Mesenchymal stem cell (in vitro differentiated cells and primary cell): ENCODE measurements around the gene C19orf25.

Source experiments
- DNase-seq: peaks from one replicate; pipeline ENCODE4 v3.0.0-alpha.2; 2013
- H2AFZ ChIP-seq: one replicate; pipeline ENCODE4 v1.6.1; 2013; ENCODE audit warnings: low read depth, mild to moderate bottlenecking, control low read depth, inconsistent platforms, low read length, moderate library complexity
- H2AK5ac ChIP-seq: 2 replicates; pipeline ENCODE4 v1.6.1; 2013; ENCODE audit warnings: low read length, moderate library complexity, mild to moderate bottlenecking, inconsistent platforms; ENCODE audit not compliant: severe bottlenecking
- H2BK120ac ChIP-seq: one replicate; pipeline ENCODE4 v1.6.1; 2013; ENCODE audit warnings: low read depth, mild to moderate bottlenecking, inconsistent platforms, low read length, moderate library complexity
- H2BK12ac ChIP-seq, 2 experiments: one replicate each; pipeline ENCODE4 v1.6.1; 2013; ENCODE audit warnings: inconsistent platforms in 2 of 2, low read length in 2 of 2, mild to moderate bottlenecking in 2 of 2, moderate library complexity in 2 of 2, control low read depth in 1 of 2
- H2BK15ac ChIP-seq: one replicate; pipeline ENCODE4 v1.6.1; 2013; ENCODE audit warnings: mild to moderate bottlenecking, low read depth, inconsistent platforms; ENCODE audit not compliant: poor library complexity, severe bottlenecking
- H2BK5ac ChIP-seq: 2 replicates; pipeline ENCODE4 v1.6.1; 2013; ENCODE audit warnings: low read depth, mild to moderate bottlenecking, low read length, control low read depth, inconsistent platforms; ENCODE audit not compliant: poor library complexity, severe bottlenecking
- H3K14ac ChIP-seq, 2 experiments: one replicate each; pipeline ENCODE4 v1.6.1; 2013; ENCODE audit warnings: inconsistent platforms in 2 of 2, low read length in 2 of 2, control low read depth in 1 of 2, mild to moderate bottlenecking in 1 of 2, moderate library complexity in 1 of 2
- H3K18ac ChIP-seq, 2 experiments: one replicate each; pipeline ENCODE4 v1.6.1; 2013; ENCODE audit warnings: inconsistent platforms in 2 of 2, low read length in 2 of 2, control low read depth in 1 of 2, low read depth in 1 of 2, mild to moderate bottlenecking in 1 of 2
- H3K23ac ChIP-seq, 2 experiments: one replicate each; pipeline ENCODE4 v1.6.1; 2013; ENCODE audit warnings: inconsistent platforms in 2 of 2, low read length in 2 of 2, mild to moderate bottlenecking in 2 of 2, moderate library complexity in 2 of 2, control low read depth in 1 of 2
- H3K27ac ChIP-seq: 2 replicates; pipeline ENCODE4 v1.5.1; 2013; ENCODE audit warnings: mild to moderate bottlenecking, moderate library complexity, low read length, control low read depth, inconsistent platforms; ENCODE audit not compliant: poor library complexity, severe bottlenecking
- H3K27me3 ChIP-seq, 2 experiments: 2 replicates each; pipeline versions ENCODE4 v1.6.1 to v1.7.0; 2013; ENCODE audit warnings: low read length in 2 of 2, mild to moderate bottlenecking in 2 of 2, moderate library complexity in 2 of 2, control low read depth in 1 of 2, inconsistent platforms in 1 of 2; ENCODE audit not compliant: control insufficient read depth in 1 of 2, insufficient read depth in 1 of 2
- H3K36me3 ChIP-seq, 2 experiments: 2 replicates each; pipeline versions ENCODE4 v1.6.1 to v1.7.0; 2013; ENCODE audit warnings: low read length in 2 of 2, control low read depth in 1 of 2, inconsistent platforms in 1 of 2, low read depth in 1 of 2, mild to moderate bottlenecking in 1 of 2; ENCODE audit not compliant: insufficient read depth in 2 of 2, control insufficient read depth in 1 of 2
- H3K4ac ChIP-seq, 2 experiments: one replicate each; pipeline ENCODE4 v1.6.1; 2013; ENCODE audit warnings: inconsistent platforms in 2 of 2, low read length in 2 of 2, mild to moderate bottlenecking in 2 of 2, moderate library complexity in 2 of 2, control low read depth in 1 of 2, low read depth in 1 of 2
- H3K4me1 ChIP-seq: 2 replicates; pipeline ENCODE4 v1.6.1; 2013; ENCODE audit warnings: low read depth, low read length, control low read depth; ENCODE audit not compliant: control insufficient read depth, insufficient read depth
- H3K4me2 ChIP-seq: 2 replicates; pipeline ENCODE4 v1.6.1; 2013; ENCODE audit warnings: low read length, mild to moderate bottlenecking, inconsistent platforms; ENCODE audit not compliant: poor library complexity, severe bottlenecking
- H3K4me3 ChIP-seq, 2 experiments: 2 replicates each; pipeline versions ENCODE4 v1.5.1 to v1.7.0; 2013; ENCODE audit warnings: low read length in 2 of 2, mild to moderate bottlenecking in 2 of 2, control low read depth in 1 of 2, low read depth in 1 of 2; ENCODE audit not compliant: insufficient read depth in 1 of 2
- H3K79me1 ChIP-seq: replicated peaks from 2 replicates; pipeline ENCODE4 v1.6.1; 2013; ENCODE audit warnings: mild to moderate bottlenecking, control low read depth, low read length, inconsistent platforms; ENCODE audit not compliant: poor library complexity, severe bottlenecking
- H3K9ac ChIP-seq: 2 replicates; pipeline ENCODE4 v1.7.0; 2013; ENCODE audit warnings: mild to moderate bottlenecking, low read length, moderate library complexity
- H3K9me3 ChIP-seq: 2 replicates; pipeline ENCODE4 v1.7.0; 2013; ENCODE audit warnings: mild to moderate bottlenecking, low read length; ENCODE audit not compliant: control insufficient read depth
- H4K8ac ChIP-seq: one replicate; pipeline ENCODE4 v1.6.1; 2013; ENCODE audit warnings: inconsistent platforms, mild to moderate bottlenecking, low read length, moderate library complexity
- H4K91ac ChIP-seq: one replicate; pipeline ENCODE4 v1.6.1; 2013; ENCODE audit warnings: mild to moderate bottlenecking, low read length, inconsistent platforms
- WGBS: methylation state at CpG from one replicate; pipeline ENCODE4 v1.1.7; 2013; ENCODE audit warnings: mixed read lengths; 5-methylcytosine and 5-hydroxymethylcytosine counted together

Gene C19orf25

GRCh38 chr19:1447504-1447903, 31.5 kb downstream of the C19orf25 start:
- no peak overlapping the region for H2AFZ ChIP-seq
- no peak overlapping the region for H3K27ac ChIP-seq
- no peak for DNase-seq
- H3K18ac ChIP-seq = no peak overlapping the region
- peaks cover 2% of the 10 kb centered on the region for H3K79me1 ChIP-seq
- no peaks in the 10 kb centered on the region for H3K9me3 ChIP-seq
- no peak overlapping the region for H2BK12ac ChIP-seq
- H3K9ac ChIP-seq = no peak overlapping the region
- H3K23ac ChIP-seq = no peak overlapping the region
- H2BK120ac ChIP-seq = no peak overlapping the region
- H3K4me3 ChIP-seq = no peak overlapping the region
- peaks cover 52 to 61% of the 10 kb centered on the region in 2 experiments for H3K27me3 ChIP-seq
- H3K4ac ChIP-seq = no peak overlapping the region
- peaks cover 8% of the 10 kb centered on the region in 2 experiments for H3K36me3 ChIP-seq
- 47% methylated on average over 4 of the region's 4 CpGs for WGBS
- no peak overlapping the region for H2BK15ac ChIP-seq
- peaks cover 37% of the 10 kb centered on the region for H3K4me1 ChIP-seq
- no peak overlapping the region for H2BK5ac ChIP-seq
- H3K14ac ChIP-seq = no peak overlapping the region
- H3K4me2 ChIP-seq = no peak overlapping the region
- H2AK5ac ChIP-seq = no peak overlapping the region
- H4K8ac ChIP-seq = no peak overlapping the region
- no peak overlapping the region for H4K91ac ChIP-seq

DNA sequence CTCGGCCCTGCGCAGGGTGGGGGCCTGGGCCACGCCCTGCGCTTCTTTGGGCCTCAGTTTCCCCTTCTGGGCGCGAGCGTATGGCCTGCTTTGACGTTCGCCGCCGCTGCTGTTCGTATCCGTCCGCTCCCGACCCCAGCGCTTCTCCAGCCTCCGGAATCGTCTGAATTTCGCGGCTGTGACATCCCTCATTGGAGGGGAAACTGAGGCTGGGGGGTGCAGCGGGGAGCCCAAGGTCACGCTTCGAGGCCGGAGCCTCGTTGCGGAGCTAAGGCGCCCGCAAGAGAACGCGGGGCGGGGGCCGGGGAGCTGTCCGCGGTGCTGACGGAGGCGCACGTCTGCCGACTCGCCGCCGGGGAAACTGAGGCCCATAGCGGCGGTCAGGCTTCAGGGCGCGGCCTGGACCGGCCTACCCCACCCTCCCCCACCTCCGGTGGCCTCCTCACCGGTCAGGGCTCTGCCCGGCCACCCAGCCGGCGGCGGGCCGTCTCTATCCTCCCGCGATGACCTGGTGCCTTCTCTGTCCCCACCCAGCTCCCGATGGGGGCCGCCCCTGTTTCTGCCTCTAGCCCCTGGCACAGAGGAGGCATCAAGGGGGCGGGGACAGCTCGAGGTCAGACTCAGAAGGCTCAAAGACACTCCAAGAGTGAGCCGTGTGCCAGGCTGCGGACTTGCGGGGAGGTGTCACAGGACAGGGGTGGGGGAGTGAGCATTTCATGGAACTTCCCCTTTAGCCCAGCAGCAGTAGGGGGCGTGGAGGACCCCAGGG, 32.1 kb downstream of the C19orf25 start:
- WGBS = 8% methylated on average over 48 of the region's 63 CpGs
- Histone ChIP-seq H3K27ac (no peak overlapping the region), H4K8ac (no peak overlapping the region), H3K18ac (no peak overlapping the region), H3K79me1 (peaks cover 5% of the 10 kb centered on the region), H3K4me1 (peaks cover 39% of the 10 kb centered on the region), H2AK5ac (no peak overlapping the region), H3K9ac (no peak overlapping the region), H3K4ac (no peak overlapping the region), H3K27me3 (peaks cover 46 to 55% of the 10 kb centered on the region in 2 experiments), H3K4me2 (peak overlapping the region; percentile 74), H2AFZ (no peak overlapping the region), H2BK5ac (no peak overlapping the region), H3K36me3 (peaks cover 12 to 14% of the 10 kb centered on the region in 2 experiments), H2BK120ac (no peak overlapping the region), H2BK12ac (no peak overlapping the region), H3K4me3 (peak overlapping the region in 1 of 2 experiments; percentile 44), H4K91ac (no peak overlapping the region), H2BK15ac (no peak overlapping the region), H3K23ac (no peak overlapping the region), H3K9me3 (no peaks in the 10 kb centered on the region), H3K14ac (no peak overlapping the region)
- DNase-seq = no peak

DNA sequence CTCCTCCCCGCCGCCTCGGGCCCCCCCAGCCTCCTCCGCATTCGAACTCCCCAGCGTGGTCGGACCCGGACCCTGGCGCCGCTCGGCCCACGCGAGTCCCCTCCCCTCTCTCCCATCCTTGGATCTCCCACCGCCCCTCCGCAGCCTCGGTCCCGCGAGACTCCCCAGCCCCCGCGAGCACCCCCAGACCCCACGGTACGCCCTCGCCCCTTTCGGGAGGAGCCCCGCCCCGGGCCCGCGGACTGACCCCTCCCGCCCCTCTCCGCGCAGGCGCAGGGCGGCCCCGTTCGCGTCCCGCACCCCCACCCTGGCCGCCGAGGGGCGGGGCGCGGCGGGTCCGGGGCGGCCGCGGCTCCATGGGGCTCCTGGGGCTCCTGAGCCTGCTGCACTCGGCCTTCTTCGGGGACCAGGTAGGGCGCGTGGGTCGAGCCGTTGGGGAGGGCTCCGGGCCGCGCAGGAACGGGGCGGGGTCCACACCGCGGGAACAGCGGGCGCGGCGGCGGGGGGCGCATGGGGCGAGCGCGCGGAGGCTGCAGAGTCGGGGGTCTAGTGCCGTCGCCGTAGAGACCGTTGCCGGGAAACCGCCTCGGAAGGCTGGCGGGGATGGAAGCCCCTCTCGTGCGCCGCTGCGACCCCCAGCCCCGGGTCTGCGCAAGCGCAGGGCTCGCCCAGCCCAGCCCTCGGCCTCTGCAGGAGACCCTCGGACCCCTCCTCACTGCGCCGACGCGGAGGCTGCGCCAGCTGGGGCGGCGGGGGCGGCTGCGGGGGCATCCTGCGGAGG, 32.9 kb downstream of the C19orf25 start:
- no peak overlapping the region for H2BK15ac ChIP-seq
- H3K27me3 ChIP-seq = peaks cover 38 to 48% of the 10 kb centered on the region in 2 experiments
- peak overlapping the region in 1 of 2 experiments; percentile 44 for H3K4me3 ChIP-seq
- no peak overlapping the region for H3K9ac ChIP-seq
- no peak overlapping the region for H2BK5ac ChIP-seq
- no peak for DNase-seq
- H2BK120ac ChIP-seq = no peak overlapping the region
- H4K8ac ChIP-seq = no peak overlapping the region
- no peak overlapping the region for H3K27ac ChIP-seq
- H3K18ac ChIP-seq = no peak overlapping the region
- no peak overlapping the region for H2AFZ ChIP-seq
- H3K23ac ChIP-seq = peak overlapping the region in 1 of 2 experiments; percentile 51
- peak overlapping the region; percentile 74 for H3K4me2 ChIP-seq
- H3K9me3 ChIP-seq = no peaks in the 10 kb centered on the region
- WGBS = 2% methylated on average over 66 of the region's 99 CpGs
- peaks cover 39% of the 10 kb centered on the region for H3K4me1 ChIP-seq
- H4K91ac ChIP-seq = no peak overlapping the region
- peaks cover 19 to 22% of the 10 kb centered on the region in 2 experiments for H3K36me3 ChIP-seq
- peak overlapping the region in 1 of 2 experiments; percentile 25 for H2BK12ac ChIP-seq
- H3K14ac ChIP-seq = no peak overlapping the region
- H3K79me1 ChIP-seq = peaks cover 6% of the 10 kb centered on the region
- H3K4ac ChIP-seq = no peak overlapping the region
- H2AK5ac ChIP-seq = no peak overlapping the region
